ENCODE data around the gene CDH15.

GRCh38 chr16:89141884-89142267 lies 29.7 kb upstream of the CDH15 start:
- TF ChIP-seq, protein P1, sequence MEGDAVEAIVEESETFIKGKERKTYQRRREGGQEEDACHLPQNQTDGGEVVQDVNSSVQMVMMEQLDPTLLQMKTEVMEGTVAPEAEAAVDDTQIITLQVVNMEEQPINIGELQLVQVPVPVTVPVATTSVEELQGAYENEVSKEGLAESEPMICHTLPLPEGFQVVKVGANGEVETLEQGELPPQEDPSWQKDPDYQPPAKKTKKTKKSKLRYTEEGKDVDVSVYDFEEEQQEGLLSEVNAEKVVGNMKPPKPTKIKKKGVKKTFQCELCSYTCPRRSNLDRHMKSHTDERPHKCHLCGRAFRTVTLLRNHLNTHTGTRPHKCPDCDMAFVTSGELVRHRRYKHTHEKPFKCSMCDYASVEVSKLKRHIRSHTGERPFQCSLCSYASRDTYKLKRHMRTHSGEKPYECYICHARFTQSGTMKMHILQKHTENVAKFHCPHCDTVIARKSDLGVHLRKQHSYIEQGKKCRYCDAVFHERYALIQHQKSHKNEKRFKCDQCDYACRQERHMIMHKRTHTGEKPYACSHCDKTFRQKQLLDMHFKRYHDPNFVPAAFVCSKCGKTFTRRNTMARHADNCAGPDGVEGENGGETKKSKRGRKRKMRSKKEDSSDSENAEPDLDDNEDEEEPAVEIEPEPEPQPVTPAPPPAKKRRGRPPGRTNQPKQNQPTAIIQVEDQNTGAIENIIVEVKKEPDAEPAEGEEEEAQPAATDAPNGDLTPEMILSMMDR (IDR thresholded peaks at IDR 0.05), result no peak
- TF ChIP-seq POLR2A (IDR thresholded peaks at IDR 0.05), result no peak

Measured in Peyer's patch (tissue), 4 donors.